Measurements from ENCODE around the gene SRCAP.

The SRCAP gene

DNA sequence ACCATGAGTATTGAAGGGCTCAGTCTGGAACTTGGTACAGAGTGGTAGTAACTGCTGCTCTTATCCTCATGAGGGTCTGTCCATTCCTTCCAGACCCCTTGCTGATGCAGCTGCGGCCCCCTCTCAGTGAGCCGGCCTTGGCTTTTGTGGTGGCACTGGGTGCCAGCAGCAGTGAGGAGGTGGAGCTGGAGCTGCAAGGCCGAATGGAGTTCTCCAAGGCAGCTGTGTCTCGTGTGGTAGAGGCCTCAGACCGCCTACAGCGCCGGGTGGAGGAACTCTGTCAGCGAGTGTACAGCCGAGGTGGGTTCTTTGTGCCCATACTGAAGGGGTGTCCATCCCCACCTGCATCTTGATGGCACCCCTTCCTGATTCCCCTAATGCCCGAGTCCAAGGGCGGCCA, 65.1 kb downstream of the SRCAP start:
- TF ChIP-seq, protein P1, sequence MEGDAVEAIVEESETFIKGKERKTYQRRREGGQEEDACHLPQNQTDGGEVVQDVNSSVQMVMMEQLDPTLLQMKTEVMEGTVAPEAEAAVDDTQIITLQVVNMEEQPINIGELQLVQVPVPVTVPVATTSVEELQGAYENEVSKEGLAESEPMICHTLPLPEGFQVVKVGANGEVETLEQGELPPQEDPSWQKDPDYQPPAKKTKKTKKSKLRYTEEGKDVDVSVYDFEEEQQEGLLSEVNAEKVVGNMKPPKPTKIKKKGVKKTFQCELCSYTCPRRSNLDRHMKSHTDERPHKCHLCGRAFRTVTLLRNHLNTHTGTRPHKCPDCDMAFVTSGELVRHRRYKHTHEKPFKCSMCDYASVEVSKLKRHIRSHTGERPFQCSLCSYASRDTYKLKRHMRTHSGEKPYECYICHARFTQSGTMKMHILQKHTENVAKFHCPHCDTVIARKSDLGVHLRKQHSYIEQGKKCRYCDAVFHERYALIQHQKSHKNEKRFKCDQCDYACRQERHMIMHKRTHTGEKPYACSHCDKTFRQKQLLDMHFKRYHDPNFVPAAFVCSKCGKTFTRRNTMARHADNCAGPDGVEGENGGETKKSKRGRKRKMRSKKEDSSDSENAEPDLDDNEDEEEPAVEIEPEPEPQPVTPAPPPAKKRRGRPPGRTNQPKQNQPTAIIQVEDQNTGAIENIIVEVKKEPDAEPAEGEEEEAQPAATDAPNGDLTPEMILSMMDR (IDR thresholded peaks at IDR 0.05; ENCODE audit: poor library complexity, severe bottlenecking) = no peak
- Histone ChIP-seq H3K4me3 (ENCODE audit: severe bottlenecking) (no peak overlapping the region), H3K9me3 (ENCODE audit: severe bottlenecking) (no peaks in the 10 kb centered on the region), H3K4me1 (ENCODE audit: insufficient read depth, poor library complexity, severe bottlenecking) (peaks cover 10% of the 10 kb centered on the region), H3K27me3 (ENCODE audit: insufficient read depth, poor library complexity, severe bottlenecking) (no peaks in the 10 kb centered on the region), H3K27ac (ENCODE audit: poor library complexity, severe bottlenecking) (no peak overlapping the region), H3K36me3 (ENCODE audit: low read depth) (peaks cover 63% of the 10 kb centered on the region)
- DNase-seq (ENCODE audit: low spot score) = peak; percentile 29
- ATAC-seq (ENCODE audit: low read depth) = no peak

DNA sequence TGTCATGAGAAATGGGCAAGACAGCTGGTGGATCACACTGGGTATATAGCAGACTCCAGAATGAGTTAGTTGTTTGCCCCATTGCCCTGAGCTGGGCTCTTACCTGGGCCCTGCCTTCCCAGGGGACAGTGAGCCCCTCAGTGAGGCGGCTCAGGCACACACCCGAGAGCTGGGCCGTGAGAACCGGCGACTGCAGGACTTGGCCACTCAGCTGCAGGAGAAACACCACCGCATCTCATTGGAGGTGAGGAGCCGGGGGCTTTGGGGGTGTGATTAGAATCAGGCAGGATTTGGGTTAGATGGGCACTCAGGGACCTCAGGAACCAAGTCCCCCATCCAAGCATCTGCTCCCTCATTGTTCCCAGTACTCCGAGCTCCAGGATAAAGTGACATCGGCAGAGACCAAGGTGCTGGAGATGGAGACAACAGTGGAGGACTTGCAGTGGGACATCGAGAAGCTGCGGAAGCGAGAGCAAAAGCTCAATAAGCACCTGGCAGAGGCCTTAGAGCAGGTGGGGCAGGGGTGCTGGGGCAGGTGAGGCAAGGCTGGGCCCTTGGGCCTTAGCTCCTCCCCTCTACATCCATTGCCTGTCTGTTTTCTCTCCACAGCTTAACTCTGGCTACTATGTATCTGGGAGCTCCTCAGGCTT, 66.0 kb downstream of the SRCAP start:
- Histone ChIP-seq H3K4me3 (ENCODE audit: severe bottlenecking) (no peak overlapping the region), H3K27ac (ENCODE audit: poor library complexity, severe bottlenecking) (no peak overlapping the region), H3K9me3 (ENCODE audit: severe bottlenecking) (no peaks in the 10 kb centered on the region), H3K4me1 (ENCODE audit: insufficient read depth, poor library complexity, severe bottlenecking) (peaks cover 10% of the 10 kb centered on the region), H3K27me3 (ENCODE audit: insufficient read depth, poor library complexity, severe bottlenecking) (no peaks in the 10 kb centered on the region), H3K36me3 (ENCODE audit: low read depth) (peaks cover 71% of the 10 kb centered on the region)
- ATAC-seq (ENCODE audit: low read depth) (no peak), DNase-seq (ENCODE audit: low spot score) (no peak)
- TF ChIP-seq, protein P1 (IDR thresholded peaks at IDR 0.05; ENCODE audit: poor library complexity, severe bottlenecking) = no peak

DNA sequence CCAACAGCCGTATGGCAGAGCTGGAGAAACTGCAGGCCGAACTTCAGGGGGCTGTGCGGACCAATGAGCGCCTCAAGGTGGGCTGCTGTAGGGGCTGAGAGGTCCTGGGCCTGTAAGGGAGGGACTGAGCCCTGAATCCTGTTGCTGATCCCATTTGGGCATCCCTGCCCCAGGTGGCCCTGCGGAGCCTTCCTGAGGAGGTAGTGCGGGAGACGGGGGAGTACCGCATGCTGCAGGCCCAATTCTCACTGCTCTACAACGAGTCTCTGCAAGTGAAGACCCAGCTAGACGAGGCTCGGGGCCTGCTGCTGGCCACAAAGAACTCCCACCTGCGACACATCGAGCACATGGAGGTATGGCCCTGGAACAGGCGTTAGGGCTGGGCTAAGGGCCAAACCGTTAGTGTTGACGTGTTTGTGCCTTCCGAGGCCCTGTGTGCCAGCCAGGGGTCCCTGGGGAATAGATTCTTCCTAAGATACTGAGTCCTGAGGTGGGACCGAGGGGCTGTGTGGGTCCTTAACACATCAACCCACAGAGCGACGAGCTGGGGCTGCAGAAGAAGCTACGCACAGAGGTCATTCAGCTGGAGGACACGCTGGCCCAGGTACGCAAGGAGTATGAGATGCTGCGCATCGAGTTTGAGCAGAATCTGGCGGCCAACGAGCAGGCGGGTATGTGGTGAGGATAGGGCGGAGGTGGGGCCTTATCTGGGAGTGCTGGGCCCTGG, 67.4 kb downstream of the SRCAP start:
- no peaks in the 10 kb centered on the region for H3K27me3 ChIP-seq (ENCODE audit: insufficient read depth, poor library complexity, severe bottlenecking)
- peaks cover 10% of the 10 kb centered on the region for H3K4me1 ChIP-seq (ENCODE audit: insufficient read depth, poor library complexity, severe bottlenecking)
- TF ChIP-seq, protein P1 (IDR thresholded peaks at IDR 0.05; ENCODE audit: poor library complexity, severe bottlenecking) = no peak
- no peaks in the 10 kb centered on the region for H3K9me3 ChIP-seq (ENCODE audit: severe bottlenecking)
- no peak overlapping the region for H3K4me3 ChIP-seq (ENCODE audit: severe bottlenecking)
- ATAC-seq (ENCODE audit: low read depth) (no peak), DNase-seq (ENCODE audit: low spot score) (peak; percentile 32)
- H3K27ac ChIP-seq (ENCODE audit: poor library complexity, severe bottlenecking) = no peak overlapping the region
- peaks cover 85% of the 10 kb centered on the region for H3K36me3 ChIP-seq (ENCODE audit: low read depth)

DNA sequence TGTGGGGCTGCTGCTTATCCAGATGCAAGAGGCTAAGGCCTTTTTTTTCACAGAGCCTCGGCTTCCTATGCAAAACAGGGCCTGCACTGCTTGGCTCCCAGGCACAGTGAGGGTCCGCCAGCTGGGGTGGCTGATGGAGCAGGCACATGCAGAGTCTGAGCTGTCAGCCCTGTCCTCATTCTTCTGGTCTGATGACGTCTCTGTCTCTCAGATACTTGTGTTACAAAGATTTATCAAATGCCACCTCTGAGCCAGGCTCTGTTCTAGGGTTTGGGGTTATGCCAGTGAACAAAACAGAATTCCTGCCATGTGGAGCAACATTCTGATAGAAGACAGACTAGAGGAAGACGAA, 67.9 kb downstream of the SRCAP start:
- H3K27me3 ChIP-seq (ENCODE audit: insufficient read depth, poor library complexity, severe bottlenecking) = no peaks in the 10 kb centered on the region
- H3K4me1 ChIP-seq (ENCODE audit: insufficient read depth, poor library complexity, severe bottlenecking) = peaks cover 10% of the 10 kb centered on the region
- TF ChIP-seq, protein P1 (IDR thresholded peaks at IDR 0.05; ENCODE audit: poor library complexity, severe bottlenecking) = no peak
- DNase-seq (ENCODE audit: low spot score) (no peak), ATAC-seq (ENCODE audit: low read depth) (no peak)
- no peak overlapping the region for H3K4me3 ChIP-seq (ENCODE audit: severe bottlenecking)
- H3K9me3 ChIP-seq (ENCODE audit: severe bottlenecking) = no peaks in the 10 kb centered on the region
- H3K27ac ChIP-seq (ENCODE audit: poor library complexity, severe bottlenecking) = no peak overlapping the region
- peaks cover 87% of the 10 kb centered on the region for H3K36me3 ChIP-seq (ENCODE audit: low read depth)
